SHP77 (cell line): ENCODE measurements around the gene AGER.
"Not testable (repeated sequence)": the region's sequence is repeated elsewhere in the genome, so short reads cannot be mapped to it uniquely, and the experiment has no call there.

Source experiments
- DNase-seq, 2 experiments: peaks; one replicate each; lab custom pipeline; 2025; lab: John Stamatoyannopoulos, UW

AGER gene

GRCh38 chr6:32184084-32184640 lies at the start of gene AGER:
TSS of gene AGER (minus strand) at chr6:32184253. CDS start at chr6:32184222, 31 bp downstream.
- no peak for DNase-seq

- DNase-seq: no peak
Measured at GRCh38 chr6:32226434-32226833, 42.4 kb upstream of the AGER start.

- no peak for DNase-seq
Measured at GRCh38 chr6:32224696-32225095, 40.6 kb upstream of the AGER start.

- DNase-seq: no peak
Measured at GRCh38 chr6:32223258-32224235, 39.5 kb upstream of the AGER start, which contains the start of gene NOTCH4. TSS of gene NOTCH4 (minus strand) at chr6:32224067. CDS start at chr6:32223928, 139 bp downstream.

- DNase-seq: no peak
Measured at GRCh38 chr6:32222333-32223230, 38.5 kb upstream of the AGER start.

GRCh38 chr6:32220021-32220420 lies 36.0 kb upstream of the AGER start:
- DNase-seq: no peak

- DNase-seq: no peak
Measured at GRCh38 chr6:32218167-32218566, 34.1 kb upstream of the AGER start.

- DNase-seq: no peak
Measured at GRCh38 chr6:32216998-32217397, 32.9 kb upstream of the AGER start.

GRCh38 chr6:32216285-32216684 lies 32.2 kb upstream of the AGER start:
- DNase-seq: no peak

- no peak for DNase-seq
Measured at GRCh38 chr6:32215617-32216016, 31.6 kb upstream of the AGER start.

GRCh38 chr6:32214126-32214525 lies 30.1 kb upstream of the AGER start:
- no peak for DNase-seq

GRCh38 chr6:32213649-32214048 lies 29.6 kb upstream of the AGER start:
- DNase-seq: no peak

GRCh38 chr6:32212076-32212760 lies 28.2 kb upstream of the AGER start:
- DNase-seq: no peak

- DNase-seq: not testable (repeated sequence)
Measured at GRCh38 chr6:32211432-32211831, 27.4 kb upstream of the AGER start.

GRCh38 chr6:32210191-32210601 lies 26.1 kb upstream of the AGER start:
- DNase-seq: no peak

GRCh38 chr6:32208996-32209395 lies 24.9 kb upstream of the AGER start:
- no peak for DNase-seq

GRCh38 chr6:32204268-32204715 lies 20.2 kb upstream of the AGER start:
- no peak for DNase-seq

GRCh38 chr6:32203426-32204267 lies 19.6 kb upstream of the AGER start:
- DNase-seq: no peak

GRCh38 chr6:32202186-32202585 lies 18.1 kb upstream of the AGER start:
- no peak for DNase-seq

- DNase-seq: no peak
Measured at GRCh38 chr6:32200711-32201475, 16.8 kb upstream of the AGER start.
